ENCODE results near the gene LLGL1. TPM values are rescaled to one million over a fixed set of nuclear protein-coding genes. Genes with fewer than 3 reads are reported as not detected.
A peak's percentile ranks its signal among the peaks of the same experiment; 100 is the strongest.

LLGL1 gene
- total RNA-seq, 1 donor from 2014 or later = 84.6 TPM

- no peaks in the 10 kb centered on the region for H3K36me3 Mint-ChIP-seq (ENCODE audit: unreplicated experiment)
- H3K27ac Mint-ChIP-seq (ENCODE audit: unreplicated experiment) = peak overlapping the region; percentile 95
These were observed 32.0 kb downstream of the LLGL1 start for GRCh38 chr17:18257268-18257981.

GRCh38 chr17:18257982-18258355, 32.5 kb downstream of the LLGL1 start:
- no peak for TF ChIP-seq CTCF (IDR thresholded peaks at IDR 0.05; ENCODE audit: partially characterized antibody, unreplicated experiment)
- Mint-ChIP-seq H3K4me3 (ENCODE audit: unreplicated experiment) (peak overlapping the region; percentile 98), H3K36me3 (ENCODE audit: unreplicated experiment) (no peaks in the 10 kb centered on the region), H3K9me3 (ENCODE audit: unreplicated experiment) (no peaks in the 10 kb centered on the region), H3K4me1 (ENCODE audit: low read depth, unreplicated experiment) (no peaks in the 10 kb centered on the region), H3K27ac (ENCODE audit: unreplicated experiment) (peak overlapping the region; percentile 95), H3K27me3 (ENCODE audit: unreplicated experiment) (peaks cover 2% of the 10 kb centered on the region)
- DNase-seq = peak; percentile 78

More at GRCh38 chr17:18257268-18257981, 32.0 kb downstream of the LLGL1 start:
- peak overlapping the region; percentile 98 for H3K4me3 Mint-ChIP-seq (ENCODE audit: unreplicated experiment)
- TF ChIP-seq CTCF (IDR thresholded peaks at IDR 0.05; ENCODE audit: partially characterized antibody, unreplicated experiment) = no peak
- H3K9me3 Mint-ChIP-seq (ENCODE audit: unreplicated experiment) = no peaks in the 10 kb centered on the region
- DNase-seq = peak; percentile 70
- H3K27me3 Mint-ChIP-seq (ENCODE audit: unreplicated experiment) = peaks cover 3% of the 10 kb centered on the region
- H3K4me1 Mint-ChIP-seq (ENCODE audit: low read depth, unreplicated experiment) = no peaks in the 10 kb centered on the region

GRCh38 chr17:18258356-18259038, 33.1 kb downstream of the LLGL1 start, which contains the start of gene FLII:
Gene FLII, minus strand, starts transcription at chr17:18258738. Its CDS starts 48 bp downstream, at chr17:18258690.
- Mint-ChIP-seq H3K4me1 (ENCODE audit: low read depth, unreplicated experiment) (no peaks in the 10 kb centered on the region), H3K27me3 (ENCODE audit: unreplicated experiment) (no peaks in the 10 kb centered on the region), H3K4me3 (ENCODE audit: unreplicated experiment) (peak within 1 kb of the TSS; percentile 98), H3K36me3 (ENCODE audit: unreplicated experiment) (no peaks in the 10 kb centered on the region), H3K27ac (ENCODE audit: unreplicated experiment) (peak within 1 kb of the TSS; percentile 95), H3K9me3 (ENCODE audit: unreplicated experiment) (no peaks in the 10 kb centered on the region)
- DNase-seq = peak; percentile 59
- TF ChIP-seq CTCF (IDR thresholded peaks at IDR 0.05; ENCODE audit: partially characterized antibody, unreplicated experiment) = no peak

GRCh38 chr17:18259621-18260331, 34.3 kb downstream of the LLGL1 start:
- DNase-seq = no peak
- H3K36me3 Mint-ChIP-seq (ENCODE audit: unreplicated experiment) = no peaks in the 10 kb centered on the region
- no peaks in the 10 kb centered on the region for H3K27me3 Mint-ChIP-seq (ENCODE audit: unreplicated experiment)
- no peaks in the 10 kb centered on the region for H3K4me1 Mint-ChIP-seq (ENCODE audit: low read depth, unreplicated experiment)
- H3K9me3 Mint-ChIP-seq (ENCODE audit: unreplicated experiment) = no peaks in the 10 kb centered on the region
- no peak for TF ChIP-seq CTCF (IDR thresholded peaks at IDR 0.05; ENCODE audit: partially characterized antibody, unreplicated experiment)
- H3K27ac Mint-ChIP-seq (ENCODE audit: unreplicated experiment) = no peak overlapping the region
- H3K4me3 Mint-ChIP-seq (ENCODE audit: unreplicated experiment) = peak overlapping the region; percentile 67
